HFFc6 (cell line): ENCODE data around the gene SLC35G4. TPM values are rescaled to one million over a fixed set of nuclear protein-coding genes. Genes with fewer than 3 reads are reported as not detected.

Experiments used
- DNase-seq: peaks from one replicate; pipeline ENCODE4 v3.0.0-alpha.2; 2018
- H3K27ac Mint-ChIP-seq: 2 replicates; pipeline ENCODE4 v1.8.0; 2020; ENCODE audit warnings: mild to moderate bottlenecking, mixed read lengths
- H3K27me3 Mint-ChIP-seq: 2 replicates; pipeline ENCODE4 v1.8.0; 2021; ENCODE audit warnings: mild to moderate bottlenecking, moderate library complexity, mixed read lengths; ENCODE audit not compliant: insufficient read depth
- H3K36me3 Mint-ChIP-seq: 2 replicates; pipeline ENCODE4 v1.8.0; 2021; ENCODE audit warnings: low read depth, mixed read lengths
- H3K4me1 Mint-ChIP-seq: 2 replicates; pipeline ENCODE4 v1.8.0; 2020; ENCODE audit warnings: low read depth, mixed read lengths
- H3K4me3 Mint-ChIP-seq: 2 replicates; pipeline ENCODE4 v1.8.0; 2020; ENCODE audit warnings: mild to moderate bottlenecking, moderate library complexity, mixed read lengths
- H3K9me3 Mint-ChIP-seq: 2 replicates; pipeline ENCODE4 v1.8.0; 2020; ENCODE audit warnings: mild to moderate bottlenecking, mixed read lengths
- microRNA-seq: library from miRNA; unstranded; fragments of <30 nt; microRNA quantifications from one replicate; pipeline ENCODE4, GENCODE V29; 2019
- total RNA-seq, 6 experiments: library from RNA; stranded (reverse); fragmentation: NEBNext Ultra II Directional; extraction: Animal tissue kit (Norgen Biotek cat#: 25700); gene quantifications; 2 replicates in 1 of 6; 3 replicates in 5 of 6; pipeline ENCODE4 v1.2.3, GENCODE V29; 2021
- TF ChIP-seq, protein P1 (sequence below): fragments of 200-600 bp; sonication (generic); IDR thresholded peaks from 2 replicates; pipeline ENCODE4 v1.5.0; 2021; ENCODE audit warnings: antibody characterized with exemption, mild to moderate bottlenecking

The SLC35G4 gene
- total RNA-seq, 6 experiments from 2014 or later: not detected

DNA sequence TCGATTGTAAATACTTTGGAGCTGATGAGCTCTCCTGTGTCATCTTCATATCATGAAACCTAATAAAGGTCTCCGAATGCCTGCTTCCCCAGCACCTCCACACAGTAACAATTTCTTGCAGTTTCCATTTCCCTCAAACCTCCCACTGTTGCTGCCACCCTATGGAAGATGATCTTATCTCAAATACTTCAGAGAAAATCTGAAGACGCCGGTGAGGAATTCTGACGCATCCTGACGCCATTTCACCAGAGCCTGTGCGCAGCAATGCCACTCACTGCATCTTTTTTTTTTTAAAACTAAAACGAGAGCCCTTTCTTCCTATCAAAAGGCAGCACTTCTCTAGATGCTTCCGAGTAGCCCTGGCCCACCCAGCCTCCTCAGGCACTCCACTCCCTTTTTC, 47.8 kb downstream of the SLC35G4 start:
- no peak for DNase-seq
- Mint-ChIP-seq H3K4me3 (no peak overlapping the region), H3K27ac (no peak overlapping the region), H3K36me3 (no peaks in the 10 kb centered on the region), H3K4me1 (peaks cover 7% of the 10 kb centered on the region), H3K27me3 (peaks cover 28% of the 10 kb centered on the region), H3K9me3 (no peaks in the 10 kb centered on the region)
- TF ChIP-seq, protein P1, sequence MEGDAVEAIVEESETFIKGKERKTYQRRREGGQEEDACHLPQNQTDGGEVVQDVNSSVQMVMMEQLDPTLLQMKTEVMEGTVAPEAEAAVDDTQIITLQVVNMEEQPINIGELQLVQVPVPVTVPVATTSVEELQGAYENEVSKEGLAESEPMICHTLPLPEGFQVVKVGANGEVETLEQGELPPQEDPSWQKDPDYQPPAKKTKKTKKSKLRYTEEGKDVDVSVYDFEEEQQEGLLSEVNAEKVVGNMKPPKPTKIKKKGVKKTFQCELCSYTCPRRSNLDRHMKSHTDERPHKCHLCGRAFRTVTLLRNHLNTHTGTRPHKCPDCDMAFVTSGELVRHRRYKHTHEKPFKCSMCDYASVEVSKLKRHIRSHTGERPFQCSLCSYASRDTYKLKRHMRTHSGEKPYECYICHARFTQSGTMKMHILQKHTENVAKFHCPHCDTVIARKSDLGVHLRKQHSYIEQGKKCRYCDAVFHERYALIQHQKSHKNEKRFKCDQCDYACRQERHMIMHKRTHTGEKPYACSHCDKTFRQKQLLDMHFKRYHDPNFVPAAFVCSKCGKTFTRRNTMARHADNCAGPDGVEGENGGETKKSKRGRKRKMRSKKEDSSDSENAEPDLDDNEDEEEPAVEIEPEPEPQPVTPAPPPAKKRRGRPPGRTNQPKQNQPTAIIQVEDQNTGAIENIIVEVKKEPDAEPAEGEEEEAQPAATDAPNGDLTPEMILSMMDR: no peak

DNA sequence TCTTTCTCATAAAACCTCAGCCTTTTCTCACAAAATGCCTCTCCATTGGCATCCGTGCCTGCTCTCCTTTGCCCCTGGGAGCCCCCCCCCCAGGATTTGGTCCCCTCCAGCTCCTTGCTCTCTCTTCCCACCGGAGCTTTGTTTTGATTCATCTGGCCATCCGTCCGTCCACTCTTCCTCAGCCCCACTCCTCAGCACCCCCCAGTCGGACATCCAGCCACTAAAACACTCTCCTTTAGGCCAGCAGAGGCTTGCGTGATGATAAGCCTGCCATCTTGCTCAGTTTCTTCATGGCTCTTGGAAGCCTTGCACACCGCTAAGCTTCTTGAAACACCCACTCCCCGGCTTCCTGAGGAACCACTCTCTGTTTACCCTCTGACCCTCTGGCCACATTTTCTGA, 48.2 kb downstream of the SLC35G4 start:
- no peak overlapping the region for H3K27ac Mint-ChIP-seq
- H3K9me3 Mint-ChIP-seq: no peaks in the 10 kb centered on the region
- DNase-seq: no peak
- H3K4me3 Mint-ChIP-seq: no peak overlapping the region
- TF ChIP-seq, protein P1: no peak
- H3K27me3 Mint-ChIP-seq: peaks cover 28% of the 10 kb centered on the region
- no peaks in the 10 kb centered on the region for H3K36me3 Mint-ChIP-seq
- peaks cover 7% of the 10 kb centered on the region for H3K4me1 Mint-ChIP-seq

DNA sequence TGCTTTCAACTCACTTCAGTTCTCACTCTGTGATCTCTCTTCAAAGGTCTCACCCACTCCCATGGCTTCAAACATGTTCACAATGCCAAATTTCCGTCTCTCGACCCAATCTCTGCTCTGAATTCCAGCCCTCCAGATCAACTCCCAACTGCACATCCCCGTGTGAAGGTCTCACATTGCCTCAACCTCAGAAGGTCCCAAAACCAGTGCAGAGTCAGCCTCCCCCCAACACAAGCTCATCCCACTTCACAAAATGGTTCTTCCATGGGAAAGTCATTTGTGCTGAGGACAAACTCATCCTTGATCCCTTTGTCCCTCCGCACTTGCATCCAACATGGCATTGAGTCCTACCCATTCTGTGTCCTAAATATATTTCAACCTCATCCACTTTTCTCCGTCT, 48.6 kb downstream of the SLC35G4 start:
- Mint-ChIP-seq H3K4me1 (peaks cover 7% of the 10 kb centered on the region), H3K36me3 (no peaks in the 10 kb centered on the region), H3K27ac (no peak overlapping the region), H3K27me3 (peaks cover 28% of the 10 kb centered on the region), H3K4me3 (no peak overlapping the region), H3K9me3 (no peaks in the 10 kb centered on the region)
- DNase-seq: no peak
- TF ChIP-seq, protein P1: no peak

DNA sequence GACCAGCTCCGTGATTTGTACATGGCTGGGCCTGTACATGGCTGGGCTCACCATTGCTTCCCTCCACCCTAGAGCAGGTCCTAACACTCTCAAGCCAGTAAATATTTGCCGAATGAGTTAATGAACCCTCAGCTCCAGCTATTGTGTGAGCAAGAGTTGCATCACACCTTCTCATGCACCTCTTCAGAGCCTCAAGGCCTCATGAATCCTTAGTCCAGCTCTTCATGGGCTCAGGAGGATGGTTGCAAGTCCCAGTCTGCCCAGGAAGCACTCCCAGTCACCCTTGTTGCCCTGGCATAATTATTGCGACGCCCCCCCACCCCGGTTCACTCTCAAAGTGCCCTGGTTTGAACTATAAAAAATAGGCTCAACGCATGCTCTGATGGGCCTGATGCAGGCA, 49.6 kb downstream of the SLC35G4 start:
- H3K4me1 Mint-ChIP-seq: peaks cover 7% of the 10 kb centered on the region
- no peak overlapping the region for H3K4me3 Mint-ChIP-seq
- H3K36me3 Mint-ChIP-seq: no peaks in the 10 kb centered on the region
- H3K27me3 Mint-ChIP-seq: peaks cover 27% of the 10 kb centered on the region
- H3K9me3 Mint-ChIP-seq: no peaks in the 10 kb centered on the region
- DNase-seq: no peak
- TF ChIP-seq, protein P1: no peak
- no peak overlapping the region for H3K27ac Mint-ChIP-seq

Small RNA genes within 50 kb of the gene (microRNA-seq; reads per million reads assigned to microRNA genes)
- not detected for gene MIR7153

Other genes starting within 250 kb of the SLC35G4 start
- gene GNAL, start 79.7 kb downstream of the SLC35G4 start, total RNA-seq: under 1 TPM; 0.09 to 0.21 (median 0.17) TPM
- gene CHMP1B, start 241.8 kb downstream of the SLC35G4 start, total RNA-seq: 10 to 100 TPM; 30.9 to 33.7 (median 32.5) TPM